ENCODE results near the gene WDR38.

Gene WDR38

GRCh38 chr9:124852829-124853531, at the start of gene WDR38:
TSS of gene WDR38 (plus strand) at chr9:124853460. CDS start at chr9:124853532, 72 bp downstream.
- peak; percentile 78 for DNase-seq

- DNase-seq = no peak
These were observed 49.3 kb upstream of the WDR38 start for GRCh38 chr9:124803911-124804310.

- DNase-seq = no peak
These were observed 48.1 kb upstream of the WDR38 start for GRCh38 chr9:124805186-124805585.

- DNase-seq = no peak
These were observed 44.9 kb upstream of the WDR38 start for GRCh38 chr9:124808246-124808956.

GRCh38 chr9:124809211-124809610, 44.0 kb upstream of the WDR38 start:
- no peak for DNase-seq

- DNase-seq = no peak
These were observed 43.3 kb upstream of the WDR38 start for GRCh38 chr9:124809741-124810500.

- DNase-seq = no peak
These were observed 42.5 kb upstream of the WDR38 start for GRCh38 chr9:124810663-124811355.

GRCh38 chr9:124812441-124812876, 40.8 kb upstream of the WDR38 start:
- peak; percentile 16 for DNase-seq

GRCh38 chr9:124813041-124813440, 40.2 kb upstream of the WDR38 start:
- DNase-seq = no peak

- DNase-seq = no peak
These were observed 39.6 kb upstream of the WDR38 start for GRCh38 chr9:124813501-124814163.

- no peak for DNase-seq
These were observed 39.1 kb upstream of the WDR38 start for GRCh38 chr9:124814164-124814535.

GRCh38 chr9:124815601-124816000, 37.7 kb upstream of the WDR38 start:
- no peak for DNase-seq

GRCh38 chr9:124818431-124819281, 34.6 kb upstream of the WDR38 start:
- no peak for DNase-seq

GRCh38 chr9:124820698-124821623, 32.3 kb upstream of the WDR38 start:
- DNase-seq = no peak

- no peak for DNase-seq
These were observed 24.5 kb upstream of the WDR38 start for GRCh38 chr9:124828489-124829333.

- DNase-seq = no peak
These were observed 24.0 kb upstream of the WDR38 start for GRCh38 chr9:124829334-124829669.

GRCh38 chr9:124830593-124830992, 22.7 kb upstream of the WDR38 start:
- DNase-seq = no peak

GRCh38 chr9:124831642-124832364, 21.5 kb upstream of the WDR38 start:
- no peak for DNase-seq

- DNase-seq = no peak
These were observed 18.7 kb upstream of the WDR38 start for GRCh38 chr9:124834591-124834990.

Measured in inflammatory macrophage treated with lipopolysaccharide for 4 hours (primary cell).